PC-9 (cell line): ENCODE data around the gene FNDC3B. TPM values are rescaled to one million over a fixed set of nuclear protein-coding genes. Genes with fewer than 3 reads are reported as not detected.

Experiments
- BruUV-seq: library from RNA; stranded (reverse); fragments of 400-500 nt; replicated peaks from 2 replicates; lab custom pipeline; 2021; lab: Mats Ljungman, UMichigan
- CTCF ChIA-PET: fragments of 300-600 bp; sonication (Branson Sonifier 250); formaldehyde crosslinking; loops from one replicate; lab custom pipeline; 2022; ENCODE audit warnings: antibody characterized with exemption; lab: Charles Lee
- POLR2A ChIA-PET: fragments of 300-600 bp; sonication (Branson Sonifier 250); formaldehyde crosslinking; loops from one replicate; lab custom pipeline; 2022; ENCODE audit warnings: antibody characterized with exemption; ENCODE audit not compliant: unreplicated experiment; lab: Charles Lee
- DNase-seq, 2 experiments: peaks; one replicate each; pipeline versions ENCODE4 v3.0.0 to v3.0.0-alpha.2; 2015 to 2022; ENCODE audit warnings: mixed read lengths in 1 of 2
- H2AFZ ChIP-seq: fragments of 200-600 bp; sonication (generic); 2 replicates; pipeline ENCODE4 v1.8.1; 2017; ENCODE audit warnings: antibody characterized with exemption
- H3F3A ChIP-seq: fragments of 200-600 bp; sonication (generic); 2 replicates; pipeline ENCODE4 v1.8.1; 2017; ENCODE audit warnings: antibody characterized with exemption, mild to moderate bottlenecking, low read depth; ENCODE audit not compliant: insufficient read depth
- H3K27ac ChIP-seq: fragments of 200-600 bp; sonication (generic); 2 replicates; pipeline ENCODE4 v1.6.1; 2016; ENCODE audit warnings: mixed run types
- H3K27me3 ChIP-seq: fragments of 200-600 bp; sonication (generic); 2 replicates; pipeline ENCODE4 v1.6.1; 2016; ENCODE audit warnings: low read depth, mixed run types; ENCODE audit not compliant: insufficient read depth
- H3K36me3 ChIP-seq: fragments of 200-600 bp; sonication (generic); 2 replicates; pipeline ENCODE4 v1.6.1; 2016; ENCODE audit warnings: low read depth, mixed run types
- H3K4me1 ChIP-seq: fragments of 200-600 bp; sonication (generic); replicated peaks from 2 replicates; pipeline ENCODE4 v1.6.1; 2016; ENCODE audit warnings: mixed run types; ENCODE audit not compliant: insufficient read depth
- H3K4me2 ChIP-seq: fragments of 200-600 bp; sonication (generic); 2 replicates; pipeline ENCODE4 v1.6.1; 2017; ENCODE audit warnings: mixed run types
- H3K4me3 ChIP-seq: fragments of 200-600 bp; sonication (generic); 2 replicates; pipeline ENCODE4 v1.6.1; 2016; ENCODE audit warnings: mixed run types
- H3K79me2 ChIP-seq: fragments of 200-600 bp; sonication (generic); 2 replicates; pipeline ENCODE4 v1.6.1; 2017; ENCODE audit warnings: low read depth, mixed run types
- H3K9me2 ChIP-seq: fragments of 200-600 bp; sonication (generic); 2 replicates; pipeline ENCODE4 v1.8.1; 2017; ENCODE audit warnings: mild to moderate bottlenecking; ENCODE audit not compliant: insufficient read depth
- H3K9me3 ChIP-seq: fragments of 200-600 bp; sonication (generic); 2 replicates; pipeline ENCODE4 v1.8.1; 2016; ENCODE audit warnings: low read depth; ENCODE audit not compliant: insufficient read depth
- H4K20me1 ChIP-seq: fragments of 200-600 bp; sonication (generic); 2 replicates; pipeline ENCODE4 v1.8.1; 2017; ENCODE audit not compliant: insufficient read depth
- CTCF ChIP-seq: fragments of 200-600 bp; sonication (generic); conservative IDR thresholded peaks from 2 replicates; pipeline ENCODE4 v1.6.1; 2017; ENCODE audit warnings: mixed run types, antibody characterized with exemption, mild to moderate bottlenecking, moderate library complexity
- EZH2 ChIP-seq: fragments of 200-600 bp; sonication (generic); IDR thresholded peaks from 2 replicates; pipeline ENCODE4 v1.8.0; 2017; ENCODE audit warnings: antibody characterized with exemption, low read depth
- intact Hi-C: fragments of 100-400 bp; cut with micrococcal nuclease; formaldehyde crosslinking; loops from one replicate; pipeline ENCODE4 v1.10.0; 2022; ENCODE audit not compliant: unreplicated experiment
- total RNA-seq: library from RNA; stranded (reverse); gene quantifications from 2 replicates; pipeline ENCODE4 v1.2.3, GENCODE V29; 2021

FNDC3B gene
- total RNA-seq, 1 experiment from 2014 or later, result 106 TPM

- POLR2A ChIA-PET, result no interaction called here
- H3K36me3 ChIP-seq, result peaks cover 87% of the 10 kb centered on the region
- no peak overlapping the region for H3K27ac ChIP-seq
- H3K27me3 ChIP-seq, result no peaks in the 10 kb centered on the region
- no peaks in the 10 kb centered on the region for H3K9me2 ChIP-seq
- BruUV-seq, result no TSS peak
- peaks cover 10% of the 10 kb centered on the region; the same call in 1 of the 2 replicates for H3K79me2 ChIP-seq
- no peak overlapping the region for H2AFZ ChIP-seq
- CTCF ChIA-PET, result no interaction called here
- H4K20me1 ChIP-seq, result peaks cover 28% of the 10 kb centered on the region
- no peak for DNase-seq
- no peak overlapping the region for H3K4me2 ChIP-seq
- peaks cover 38% of the 10 kb centered on the region for H3F3A ChIP-seq
- no peaks in the 10 kb centered on the region for H3K4me1 ChIP-seq
- intact Hi-C loops, result no loop called here
- H3K9me3 ChIP-seq, result no peaks in the 10 kb centered on the region
- TF ChIP-seq EZH2 (no peak), CTCF (no peak)
- H3K4me3 ChIP-seq, result no peak overlapping the region
Measured at GRCh38 chr3:172376402-172376801, 337.0 kb downstream of the FNDC3B start.

GRCh38 chr3:172376881-172377280 lies 337.5 kb downstream of the FNDC3B start:
- ChIA-PET POLR2A (no interaction called here), CTCF (no interaction called here)
- Histone ChIP-seq H3K4me1 (no peaks in the 10 kb centered on the region), H3F3A (peaks cover 33% of the 10 kb centered on the region), H3K36me3 (peaks cover 83% of the 10 kb centered on the region), H3K4me3 (no peak overlapping the region), H2AFZ (no peak overlapping the region), H3K79me2 (peaks cover 10% of the 10 kb centered on the region; the same call in 1 of the 2 replicates), H3K27me3 (no peaks in the 10 kb centered on the region), H4K20me1 (peaks cover 25% of the 10 kb centered on the region; the same call in 1 of the 2 replicates), H3K27ac (no peak overlapping the region), H3K9me2 (no peaks in the 10 kb centered on the region), H3K9me3 (no peaks in the 10 kb centered on the region), H3K4me2 (no peak overlapping the region)
- no peak for TF ChIP-seq CTCF
- TF ChIP-seq EZH2, result no peak
- BruUV-seq, result no TSS peak
- intact Hi-C loops, result no loop called here
- no peak for DNase-seq

GRCh38 chr3:172378439-172378838 lies 339.1 kb downstream of the FNDC3B start:
- Histone ChIP-seq H3K27me3 (no peaks in the 10 kb centered on the region), H3K4me1 (no peaks in the 10 kb centered on the region), H3K4me2 (no peak overlapping the region), H3K4me3 (no peak overlapping the region), H3F3A (peaks cover 38% of the 10 kb centered on the region), H3K9me2 (no peaks in the 10 kb centered on the region), H3K27ac (no peak overlapping the region), H3K36me3 (peaks cover 69% of the 10 kb centered on the region), H2AFZ (no peak overlapping the region), H3K9me3 (no peaks in the 10 kb centered on the region), H4K20me1 (peaks cover 33% of the 10 kb centered on the region), H3K79me2 (peaks cover 10% of the 10 kb centered on the region; the same call in 1 of the 2 replicates)
- TF ChIP-seq CTCF (no peak), EZH2 (no peak)
- ChIA-PET CTCF (no interaction called here), POLR2A (no interaction called here)
- no TSS peak for BruUV-seq
- intact Hi-C loops, result no loop called here
- peak in 1 of 2 experiments; percentile 22 for DNase-seq
